Epidermal melanocyte (primary cell): ENCODE data around the gene HAT1.
A peak's percentile ranks its signal among the peaks of the same experiment; 100 is the strongest.
"Not testable (repeated sequence)": the region's sequence is repeated elsewhere in the genome, so short reads cannot be mapped to it uniquely, and the experiment has no call there.

ENCODE experiments used
- DNase-seq: peaks from one replicate; pipeline ENCODE4 v3.0.0; 2011; ENCODE audit warnings: low spot score; ENCODE audit not compliant: insufficient read length

Gene HAT1, protein sequence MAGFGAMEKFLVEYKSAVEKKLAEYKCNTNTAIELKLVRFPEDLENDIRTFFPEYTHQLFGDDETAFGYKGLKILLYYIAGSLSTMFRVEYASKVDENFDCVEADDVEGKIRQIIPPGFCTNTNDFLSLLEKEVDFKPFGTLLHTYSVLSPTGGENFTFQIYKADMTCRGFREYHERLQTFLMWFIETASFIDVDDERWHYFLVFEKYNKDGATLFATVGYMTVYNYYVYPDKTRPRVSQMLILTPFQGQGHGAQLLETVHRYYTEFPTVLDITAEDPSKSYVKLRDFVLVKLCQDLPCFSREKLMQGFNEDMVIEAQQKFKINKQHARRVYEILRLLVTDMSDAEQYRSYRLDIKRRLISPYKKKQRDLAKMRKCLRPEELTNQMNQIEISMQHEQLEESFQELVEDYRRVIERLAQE

GRCh38 chr2:171922230-171923022 lies at the start of gene HAT1:
Gene HAT1 (plus strand): TSS chr2:171922461. CDS start chr2:171922501, 40 bp downstream.
- peak; percentile 91 for DNase-seq

DNA sequence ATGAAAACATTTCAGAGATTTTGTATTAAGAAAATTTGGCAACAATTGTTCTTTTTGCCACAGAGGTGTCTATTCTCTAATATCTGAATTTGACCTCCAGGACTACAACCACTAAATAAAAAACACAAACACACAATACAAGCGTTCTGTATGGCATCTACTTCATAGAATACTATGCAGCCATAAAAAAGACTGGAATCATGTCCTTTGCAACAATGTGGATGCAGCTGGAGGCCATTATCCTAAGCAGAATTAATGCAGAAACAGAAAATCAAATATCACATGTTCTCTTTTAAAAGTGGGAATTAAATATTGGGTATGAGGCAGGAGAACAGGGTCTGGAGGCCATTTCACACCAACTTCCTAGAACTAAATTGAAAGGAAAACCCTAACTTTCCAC lies 47.7 kb upstream of the HAT1 start:
- no peak for DNase-seq

- no peak for DNase-seq
These were observed 47.3 kb upstream of the HAT1 start for GRCh38 chr2:171874963-171875362.

DNA sequence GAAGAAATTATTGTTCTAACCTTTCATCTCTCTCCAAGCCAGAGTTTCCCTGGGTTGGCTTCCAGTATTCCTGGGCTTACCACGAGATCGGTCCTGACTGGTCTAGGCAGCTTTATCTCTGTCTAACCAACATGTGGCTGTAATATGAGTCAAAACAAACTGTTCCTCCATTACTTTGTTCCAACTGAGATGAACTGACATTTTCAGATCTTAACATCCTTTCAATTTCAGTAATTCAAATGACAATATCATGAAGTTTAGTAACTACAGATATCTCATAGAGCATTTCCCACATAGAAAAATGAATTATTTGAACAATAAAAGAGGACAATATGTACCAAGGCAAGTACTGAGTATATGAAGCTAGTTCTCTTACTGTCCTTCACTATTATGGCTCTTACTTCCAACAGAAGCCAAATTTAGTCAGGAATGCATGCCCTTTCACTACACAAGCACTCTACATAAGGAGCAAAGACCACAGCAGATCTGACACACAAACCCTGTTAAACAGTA lies 43.7 kb upstream of the HAT1 start:
- no peak for DNase-seq

DNA sequence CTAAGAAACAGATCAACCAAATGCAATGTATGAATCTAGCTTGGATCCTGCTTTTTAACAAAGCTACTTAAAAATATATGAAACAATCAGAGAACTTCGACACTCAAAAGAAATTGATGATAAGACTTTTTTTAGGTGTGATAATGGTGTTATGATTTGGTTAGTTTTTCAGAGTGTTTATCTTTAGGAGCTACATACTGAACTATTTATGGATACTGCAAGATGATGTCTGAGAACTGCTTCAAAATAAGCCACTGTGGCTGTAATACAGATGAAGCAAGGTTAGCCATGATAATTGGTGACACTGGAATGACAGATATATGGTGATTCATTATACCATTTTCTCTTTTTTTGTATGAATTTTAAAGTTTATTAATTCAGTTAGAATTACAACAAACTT lies 42.4 kb upstream of the HAT1 start:
- DNase-seq, result no peak

GRCh38 chr2:171880774-171881173 lies 41.5 kb upstream of the HAT1 start:
- no peak for DNase-seq

- DNase-seq, result no peak
These were observed 40.0 kb upstream of the HAT1 start for GRCh38 chr2:171882089-171882769.

DNA sequence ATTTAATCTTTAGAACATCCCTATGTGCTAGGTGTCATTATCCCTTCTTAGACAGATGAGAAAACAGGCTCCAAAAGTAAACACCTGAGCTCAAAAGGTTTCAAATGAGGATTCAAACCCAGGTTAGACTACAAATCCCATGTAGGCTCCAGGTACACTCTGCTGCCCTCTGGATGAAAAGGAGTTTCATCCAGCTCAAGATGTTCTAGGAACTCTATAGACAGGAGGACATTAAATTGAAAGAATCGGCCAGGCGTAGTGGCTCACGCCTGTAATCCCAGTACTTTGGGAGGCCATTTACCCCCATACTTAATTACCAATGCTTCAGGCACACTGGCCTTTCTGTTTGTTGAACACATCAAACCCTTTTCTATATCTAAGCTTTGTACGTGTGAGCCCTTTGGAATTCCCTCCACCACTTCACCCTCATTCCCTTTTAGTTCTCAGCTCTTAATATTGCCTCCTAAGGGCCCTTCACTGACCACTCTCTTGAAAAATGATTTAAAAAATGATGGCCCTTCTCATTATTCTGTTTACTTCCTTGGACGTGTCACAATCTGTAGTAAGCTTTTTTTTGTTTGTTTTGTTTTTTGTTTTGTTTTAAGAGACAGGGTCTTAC lies 38.9 kb upstream of the HAT1 start:
- no peak for DNase-seq

DNA sequence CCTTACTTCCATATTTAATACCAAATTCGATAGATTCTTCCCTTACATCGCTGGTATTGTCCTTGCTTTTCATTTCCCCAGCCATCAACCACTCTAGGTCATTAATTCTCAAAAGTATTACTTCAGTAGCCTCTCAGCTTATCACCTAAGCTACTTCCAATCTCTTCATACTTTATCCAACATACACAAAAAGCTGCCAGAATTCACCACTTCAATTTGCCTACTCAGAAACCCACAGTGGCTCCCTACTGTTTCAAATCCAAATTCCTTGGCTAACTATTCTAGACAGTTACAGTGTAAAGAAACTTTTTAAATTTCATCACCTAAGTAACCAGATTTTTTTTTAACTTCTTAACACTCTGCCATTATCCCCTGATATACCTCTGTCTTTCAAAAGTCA lies 32.9 kb upstream of the HAT1 start:
- DNase-seq, result no peak

DNA sequence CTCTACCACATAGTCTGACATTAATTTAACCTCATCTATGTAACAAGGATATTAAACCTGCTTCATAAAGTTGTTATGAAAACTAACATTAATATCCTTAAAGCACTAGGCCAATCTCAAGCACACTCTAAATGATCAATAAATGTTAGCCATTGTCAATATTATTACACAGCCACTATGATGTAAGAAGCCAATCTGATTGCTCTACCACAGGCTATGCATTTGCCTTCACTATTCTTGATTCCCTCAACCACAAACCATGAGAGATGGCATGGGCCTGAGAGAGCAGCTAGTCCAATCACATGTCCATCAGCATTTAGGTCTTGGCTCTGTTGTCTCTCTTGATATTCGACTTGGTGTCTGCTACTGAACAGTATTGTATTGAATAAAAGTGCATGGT lies 32.5 kb upstream of the HAT1 start:
- DNase-seq, result no peak

DNA sequence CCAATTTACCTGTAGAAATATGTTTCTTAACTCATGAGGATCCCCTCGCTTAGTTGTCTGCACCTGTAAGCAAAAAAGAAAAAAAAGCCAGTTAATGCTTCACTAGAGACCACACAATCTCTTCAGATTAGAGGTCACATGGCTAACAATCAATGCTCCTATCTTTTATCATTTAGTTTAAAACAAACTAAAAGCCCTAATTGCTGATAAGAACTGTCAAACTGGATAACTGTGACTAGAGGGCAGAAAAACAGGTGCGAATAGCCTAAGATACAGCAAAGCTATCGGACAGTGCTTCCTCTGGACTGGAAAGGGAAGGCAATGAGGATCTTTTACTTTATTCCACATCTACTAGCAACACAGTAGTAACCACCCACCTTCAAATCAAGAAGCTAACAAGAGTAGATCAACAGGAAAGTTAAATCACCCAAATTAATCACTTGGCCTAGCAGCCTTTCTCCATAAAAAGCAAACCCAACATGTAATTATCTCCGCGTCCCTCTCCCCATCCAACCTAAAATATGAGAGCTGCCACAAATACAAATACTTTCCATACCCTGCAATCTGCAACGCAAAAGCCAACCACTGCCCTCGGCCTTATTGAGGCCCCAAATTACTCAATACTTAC lies 29.0 kb upstream of the HAT1 start:
- DNase-seq, result no peak

DNA sequence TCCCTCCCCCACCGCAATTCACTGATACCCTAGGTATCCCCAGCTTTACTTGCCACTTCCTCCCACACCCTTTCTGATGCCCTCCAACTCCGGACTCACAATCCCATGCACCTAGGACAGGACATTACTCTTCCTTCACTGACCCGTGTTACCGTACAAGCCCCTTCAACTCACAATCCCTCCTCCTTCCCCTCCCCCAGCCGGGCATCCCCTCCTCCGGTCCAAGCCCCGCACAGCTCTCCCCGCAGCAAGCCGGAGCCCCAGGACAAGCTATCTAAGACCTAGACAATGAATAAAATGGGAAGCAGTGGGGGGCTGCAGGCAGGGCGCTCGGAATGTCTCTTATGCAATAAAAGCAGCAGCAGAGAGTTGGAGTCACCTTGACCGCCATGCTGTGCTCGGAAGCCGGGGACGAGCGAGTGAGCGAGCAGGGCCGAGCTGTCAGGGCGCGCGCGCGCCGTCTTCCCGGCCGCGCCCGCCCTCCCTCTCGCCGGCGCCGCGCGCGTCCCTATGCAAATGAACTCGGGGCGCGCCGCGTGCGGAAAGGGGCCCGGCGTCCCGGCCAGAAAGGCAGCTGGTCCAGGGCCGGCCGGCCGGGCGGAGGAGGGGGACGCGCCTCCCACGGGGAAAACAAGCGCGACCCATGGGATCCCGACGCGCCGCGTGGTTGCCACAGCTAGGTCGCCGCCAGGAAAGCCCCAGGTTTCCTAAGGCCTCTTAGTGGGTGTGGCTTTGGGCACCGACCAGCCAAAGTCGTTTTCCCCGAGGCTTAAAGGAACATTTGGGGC lies 28.2 kb upstream of the HAT1 start, which contains the start of gene SLC25A12:
TSS of gene SLC25A12 (minus strand) at position 421 of the 788 bp plus-strand sequence. CDS start at position 391, 30 bp downstream.
- peak; percentile 89 for DNase-seq

GRCh38 chr2:171894612-171894947 lies 27.7 kb upstream of the HAT1 start:
- no peak for DNase-seq

GRCh38 chr2:171895786-171896185 lies 26.5 kb upstream of the HAT1 start:
- DNase-seq, result no peak

DNA sequence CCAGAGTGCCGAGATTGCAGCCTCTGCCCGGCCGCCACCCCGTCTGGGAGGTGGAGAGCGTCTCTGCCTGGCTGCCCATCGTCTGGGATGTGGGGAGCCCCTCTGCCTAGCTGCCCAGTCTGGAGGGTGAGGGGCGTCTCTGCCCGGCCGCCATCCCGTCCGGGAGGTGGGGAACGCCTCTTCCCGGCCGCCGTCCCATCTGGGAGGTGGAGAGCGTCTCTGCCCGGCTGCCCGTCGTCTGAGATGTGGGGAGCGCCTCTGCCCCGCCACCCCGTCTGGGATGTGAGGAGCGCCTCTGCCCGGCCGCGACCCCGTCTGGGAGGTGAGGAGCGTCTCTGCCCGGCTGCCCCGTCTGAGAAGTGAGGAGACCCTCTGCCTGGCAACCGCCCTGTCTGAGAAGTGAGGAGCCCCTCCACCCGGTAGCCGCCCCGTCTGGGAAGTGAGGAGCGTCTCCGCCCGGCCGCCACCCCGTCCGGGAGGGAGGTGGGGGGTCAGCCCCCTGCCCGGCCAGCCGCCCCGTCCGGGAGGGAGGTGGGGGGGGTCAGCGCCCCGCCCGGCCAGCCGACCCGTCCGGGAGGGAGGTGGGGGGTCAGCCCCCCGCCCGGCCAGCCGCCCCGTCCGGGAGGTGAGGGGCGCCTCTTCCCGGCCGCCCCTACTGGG lies 22.5 kb upstream of the HAT1 start:
- not testable (repeated sequence) for DNase-seq

- DNase-seq, result no peak
These were observed 19.3 kb upstream of the HAT1 start for GRCh38 chr2:171902840-171903420.

GRCh38 chr2:171908235-171908634 lies 14.0 kb upstream of the HAT1 start:
- no peak for DNase-seq

DNA sequence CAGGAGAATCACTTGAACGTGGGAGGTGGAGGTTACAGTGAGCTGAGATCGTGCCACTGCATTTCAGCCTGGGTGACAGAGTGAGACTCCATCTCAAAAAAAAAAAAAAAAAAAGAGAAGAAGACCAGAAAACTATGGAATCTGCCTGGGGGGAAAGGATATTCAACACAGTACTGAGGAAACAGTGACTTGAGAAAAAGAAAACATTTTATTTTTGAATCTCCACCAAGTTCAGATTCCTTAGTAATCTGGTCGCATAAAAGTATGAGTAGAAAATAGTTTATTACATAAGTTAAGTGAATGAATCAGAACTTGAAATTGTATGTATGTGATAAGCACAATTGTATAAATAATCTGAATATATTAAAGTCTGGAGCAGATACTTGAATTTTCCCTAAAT lies 13.0 kb upstream of the HAT1 start:
- no peak for DNase-seq

DNA sequence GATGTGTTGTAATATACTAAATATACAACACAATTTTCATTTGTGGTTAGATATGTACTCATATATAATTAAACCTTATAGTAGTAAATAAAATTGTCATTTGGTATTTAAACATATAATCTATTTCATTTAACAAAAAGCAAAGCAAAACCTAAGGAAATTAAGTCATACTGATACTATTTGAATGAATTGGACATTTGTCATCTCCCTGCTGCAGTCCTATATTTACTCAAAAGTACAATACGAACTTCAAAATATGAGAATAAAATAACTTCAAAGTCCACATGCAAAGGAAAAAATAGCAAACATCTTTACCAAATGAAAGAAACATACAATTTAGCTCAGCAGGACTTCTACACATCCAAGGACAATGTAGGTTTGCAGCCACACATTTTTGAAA lies 11.8 kb upstream of the HAT1 start:
- no peak for DNase-seq
